MM.1S (cell line): ENCODE measurements around the gene TET1.
"Not testable (repeated sequence)": the region's sequence is repeated elsewhere in the genome, so short reads cannot be mapped to it uniquely, and the experiment has no call there.

ENCODE experiments used
- EZH2 ChIP-seq: fragments of 300-600 bp; sonication (generic); optimal IDR thresholded peaks from 2 replicates; pipeline ENCODE3; 2017; ENCODE audit warnings: low read depth, mild to moderate bottlenecking, antibody characterized with exemption, low read length, mixed read lengths
- EZH2phosphoT487 ChIP-seq: fragments of 300-600 bp; sonication (generic); IDR thresholded peaks from 2 replicates; pipeline ENCODE4 v1.6.1; 2018; ENCODE audit warnings: antibody characterized with exemption, low read length
- TF ChIP-seq, protein P1 (sequence below): fragments of 300-600 bp; sonication (generic); IDR thresholded peaks from 2 replicates; pipeline ENCODE4 v1.5.1; 2016; ENCODE audit warnings: antibody characterized with exemption, low read length, mixed read lengths

DNA sequence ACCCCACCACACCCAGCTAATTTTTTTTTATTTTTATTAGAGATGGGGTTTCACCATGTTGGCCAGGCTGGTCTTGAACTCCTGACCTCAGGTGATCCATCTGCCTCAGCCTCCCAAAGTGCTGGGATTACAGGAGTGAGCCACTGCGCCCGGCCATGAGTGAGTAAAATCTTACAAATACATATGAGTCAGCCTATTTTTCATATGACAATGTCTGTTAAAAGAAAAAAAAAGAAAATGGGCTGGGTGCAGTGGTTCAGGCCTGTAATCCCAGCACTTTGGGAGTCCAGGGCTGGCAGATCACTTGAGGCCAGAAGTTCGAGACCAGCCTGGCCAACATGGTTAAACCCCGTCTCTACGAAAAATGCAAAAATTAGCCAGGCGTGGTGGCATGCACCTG, 24.1 kb downstream of the TET1 start:
- TF ChIP-seq, protein P1, sequence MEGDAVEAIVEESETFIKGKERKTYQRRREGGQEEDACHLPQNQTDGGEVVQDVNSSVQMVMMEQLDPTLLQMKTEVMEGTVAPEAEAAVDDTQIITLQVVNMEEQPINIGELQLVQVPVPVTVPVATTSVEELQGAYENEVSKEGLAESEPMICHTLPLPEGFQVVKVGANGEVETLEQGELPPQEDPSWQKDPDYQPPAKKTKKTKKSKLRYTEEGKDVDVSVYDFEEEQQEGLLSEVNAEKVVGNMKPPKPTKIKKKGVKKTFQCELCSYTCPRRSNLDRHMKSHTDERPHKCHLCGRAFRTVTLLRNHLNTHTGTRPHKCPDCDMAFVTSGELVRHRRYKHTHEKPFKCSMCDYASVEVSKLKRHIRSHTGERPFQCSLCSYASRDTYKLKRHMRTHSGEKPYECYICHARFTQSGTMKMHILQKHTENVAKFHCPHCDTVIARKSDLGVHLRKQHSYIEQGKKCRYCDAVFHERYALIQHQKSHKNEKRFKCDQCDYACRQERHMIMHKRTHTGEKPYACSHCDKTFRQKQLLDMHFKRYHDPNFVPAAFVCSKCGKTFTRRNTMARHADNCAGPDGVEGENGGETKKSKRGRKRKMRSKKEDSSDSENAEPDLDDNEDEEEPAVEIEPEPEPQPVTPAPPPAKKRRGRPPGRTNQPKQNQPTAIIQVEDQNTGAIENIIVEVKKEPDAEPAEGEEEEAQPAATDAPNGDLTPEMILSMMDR, result not testable (repeated sequence)
- TF ChIP-seq EZH2, EZH2phosphoT487: not testable (repeated sequence)
